Measurements from ENCODE around the gene GAP43. TPM values are rescaled to one million over a fixed set of nuclear protein-coding genes. Genes with fewer than 3 reads are reported as not detected.

Gene GAP43
- total RNA-seq, 4 donors from 2014 or later: 0.51 TPM; not detected in 3

DNA sequence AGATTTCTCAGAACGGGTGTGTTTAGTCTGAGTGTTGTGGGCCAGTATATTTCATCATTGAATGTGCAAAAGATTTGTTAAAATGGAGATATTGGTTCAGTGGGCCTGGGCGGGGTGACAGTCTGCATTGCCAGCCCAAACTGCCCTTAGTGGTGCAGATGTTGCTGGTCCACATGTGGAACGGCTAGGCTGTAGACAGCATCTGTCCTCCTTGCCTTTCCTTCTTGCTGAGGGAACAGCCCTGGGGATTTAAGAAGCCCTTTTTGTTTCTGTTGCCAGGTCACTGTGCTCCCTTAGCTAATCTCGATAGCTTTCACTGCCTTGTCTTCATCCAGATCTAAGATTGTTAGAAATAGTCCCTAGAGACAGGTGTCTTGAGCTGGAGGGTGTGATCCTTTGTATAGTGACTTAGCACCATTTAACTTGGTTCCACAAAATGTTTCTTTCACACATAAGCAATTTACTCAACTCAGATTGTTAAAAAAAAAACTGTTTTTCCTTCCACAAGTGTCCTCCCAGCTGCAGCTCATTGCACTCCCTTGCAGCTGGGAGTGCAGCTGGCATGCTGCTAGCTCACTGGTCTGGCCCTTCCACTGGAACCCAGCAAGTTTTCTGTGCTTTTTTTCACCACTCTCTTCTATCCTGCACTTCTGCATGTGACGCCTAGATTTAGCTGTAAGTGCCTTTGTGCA, 37.5 kb downstream of the GAP43 start:
- TF ChIP-seq, protein P1, sequence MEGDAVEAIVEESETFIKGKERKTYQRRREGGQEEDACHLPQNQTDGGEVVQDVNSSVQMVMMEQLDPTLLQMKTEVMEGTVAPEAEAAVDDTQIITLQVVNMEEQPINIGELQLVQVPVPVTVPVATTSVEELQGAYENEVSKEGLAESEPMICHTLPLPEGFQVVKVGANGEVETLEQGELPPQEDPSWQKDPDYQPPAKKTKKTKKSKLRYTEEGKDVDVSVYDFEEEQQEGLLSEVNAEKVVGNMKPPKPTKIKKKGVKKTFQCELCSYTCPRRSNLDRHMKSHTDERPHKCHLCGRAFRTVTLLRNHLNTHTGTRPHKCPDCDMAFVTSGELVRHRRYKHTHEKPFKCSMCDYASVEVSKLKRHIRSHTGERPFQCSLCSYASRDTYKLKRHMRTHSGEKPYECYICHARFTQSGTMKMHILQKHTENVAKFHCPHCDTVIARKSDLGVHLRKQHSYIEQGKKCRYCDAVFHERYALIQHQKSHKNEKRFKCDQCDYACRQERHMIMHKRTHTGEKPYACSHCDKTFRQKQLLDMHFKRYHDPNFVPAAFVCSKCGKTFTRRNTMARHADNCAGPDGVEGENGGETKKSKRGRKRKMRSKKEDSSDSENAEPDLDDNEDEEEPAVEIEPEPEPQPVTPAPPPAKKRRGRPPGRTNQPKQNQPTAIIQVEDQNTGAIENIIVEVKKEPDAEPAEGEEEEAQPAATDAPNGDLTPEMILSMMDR (IDR thresholded peaks at IDR 0.05; ENCODE audit: low read depth): no peak

DNA sequence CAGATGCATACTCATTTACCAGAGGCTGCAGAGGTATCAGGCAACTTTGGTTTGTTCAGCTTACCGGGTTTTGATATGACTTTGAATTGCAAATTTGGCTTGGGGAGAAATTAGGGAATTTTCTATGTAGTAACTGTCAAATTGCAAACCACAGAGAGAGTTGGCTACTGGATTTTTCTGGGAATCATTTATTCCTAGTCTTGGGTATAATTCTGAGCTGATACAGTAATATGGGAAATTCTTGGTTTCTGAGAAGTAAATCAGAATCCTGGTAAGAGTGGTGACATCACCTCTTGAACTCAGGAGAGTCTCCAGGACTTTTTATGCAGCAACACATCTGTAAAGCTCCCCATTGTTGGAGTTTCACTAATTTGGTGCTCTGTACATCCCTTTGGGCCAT, 39.0 kb downstream of the GAP43 start:
- TF ChIP-seq, protein P1 (IDR thresholded peaks at IDR 0.05; ENCODE audit: low read depth): no peak

DNA sequence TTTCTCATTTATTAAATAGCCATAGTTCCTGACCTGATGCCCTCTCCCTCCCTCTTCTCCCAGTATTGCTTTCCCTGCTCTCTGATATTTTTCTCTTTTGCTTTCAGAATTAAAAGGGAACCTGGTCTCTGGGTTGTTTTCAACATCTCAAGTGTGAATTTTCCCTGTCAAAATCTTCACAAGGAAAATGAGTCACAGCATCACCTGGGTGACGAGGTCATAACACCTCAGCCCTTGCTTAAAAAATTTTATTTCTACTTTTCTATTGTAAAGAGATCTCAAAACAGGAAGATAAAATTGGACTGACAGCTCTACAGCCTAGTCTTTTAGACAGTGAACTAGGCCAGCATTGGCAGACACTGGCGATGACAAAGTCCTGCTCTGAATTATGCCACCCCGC, 40.1 kb downstream of the GAP43 start:
- TF ChIP-seq, protein P1 (IDR thresholded peaks at IDR 0.05; ENCODE audit: low read depth): no peak

DNA sequence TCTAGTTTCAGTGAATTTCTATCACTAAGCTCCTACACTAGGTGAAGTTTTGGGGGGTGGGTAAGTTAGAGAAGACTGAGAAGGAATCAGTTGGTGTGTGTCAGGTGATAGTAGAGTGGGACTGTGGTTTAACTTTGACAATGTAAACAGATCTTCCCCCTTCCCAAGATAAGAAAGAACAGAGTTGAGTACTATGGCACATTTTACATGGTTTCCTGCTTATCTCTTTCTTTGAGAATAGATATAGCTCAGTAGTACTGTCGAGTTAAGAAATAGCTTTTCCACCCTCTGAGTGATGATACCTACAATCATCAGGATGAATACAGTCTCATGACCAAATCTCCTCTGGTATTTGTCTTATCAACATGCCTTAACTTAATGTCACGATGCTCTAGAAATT, 42.8 kb downstream of the GAP43 start:
- TF ChIP-seq, protein P1 (IDR thresholded peaks at IDR 0.05; ENCODE audit: low read depth): no peak

DNA sequence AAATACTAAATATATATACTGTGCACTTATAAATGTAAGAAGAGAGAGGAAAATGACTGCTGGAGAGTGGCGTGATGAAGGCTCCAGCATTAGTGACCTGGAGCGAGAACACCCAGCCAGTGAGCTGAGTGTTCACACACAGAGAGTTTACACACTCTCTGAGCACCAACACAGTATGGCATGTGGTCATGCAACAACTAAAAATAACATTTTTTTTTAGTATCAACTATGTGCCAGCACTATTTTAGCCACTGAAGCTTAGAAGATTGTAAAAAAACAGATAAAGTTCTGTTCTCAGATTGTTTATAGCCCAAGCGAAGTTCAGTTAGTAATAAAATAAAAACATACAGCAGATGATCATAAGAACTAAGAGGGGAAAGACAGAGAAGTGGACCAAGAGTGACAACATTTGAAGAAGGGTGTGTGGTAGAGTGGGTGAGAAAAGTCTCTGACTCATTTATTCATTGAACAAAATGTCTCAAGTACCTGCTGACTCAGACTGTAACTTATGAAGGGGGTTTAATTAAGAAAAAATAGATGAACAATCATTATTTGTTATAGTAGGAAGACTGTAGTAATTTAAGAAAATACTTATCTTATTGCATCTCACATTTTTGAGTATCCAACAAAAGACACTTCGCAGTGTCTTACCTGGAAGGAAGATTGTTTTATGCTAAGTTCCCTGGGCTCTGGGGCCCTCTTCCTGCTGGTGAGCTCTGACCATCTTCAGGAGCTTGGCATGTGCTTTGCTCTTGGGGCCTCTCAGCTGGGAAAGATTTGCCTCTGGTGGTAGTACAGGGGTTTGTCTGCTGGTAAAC, 43.8 kb downstream of the GAP43 start:
- TF ChIP-seq, protein P1 (IDR thresholded peaks at IDR 0.05; ENCODE audit: low read depth): no peak

DNA sequence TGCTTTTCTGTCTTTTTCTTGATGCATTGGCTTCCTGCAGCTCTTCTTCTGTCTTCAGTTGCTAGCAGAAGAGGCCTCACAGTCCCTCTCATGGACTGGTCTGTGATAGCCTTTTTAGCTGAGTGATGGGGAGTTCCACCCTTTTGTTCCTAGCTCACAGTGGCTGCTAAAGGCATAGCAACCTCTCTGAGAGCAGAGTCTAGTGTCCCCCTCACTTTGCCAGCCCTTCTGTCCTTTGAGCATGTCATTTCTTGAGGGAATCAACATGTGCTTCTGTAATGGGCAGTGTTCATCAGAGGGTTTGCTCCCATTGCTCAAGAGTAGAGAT, 44.4 kb downstream of the GAP43 start:
- TF ChIP-seq, protein P1 (IDR thresholded peaks at IDR 0.05; ENCODE audit: low read depth): no peak

DNA sequence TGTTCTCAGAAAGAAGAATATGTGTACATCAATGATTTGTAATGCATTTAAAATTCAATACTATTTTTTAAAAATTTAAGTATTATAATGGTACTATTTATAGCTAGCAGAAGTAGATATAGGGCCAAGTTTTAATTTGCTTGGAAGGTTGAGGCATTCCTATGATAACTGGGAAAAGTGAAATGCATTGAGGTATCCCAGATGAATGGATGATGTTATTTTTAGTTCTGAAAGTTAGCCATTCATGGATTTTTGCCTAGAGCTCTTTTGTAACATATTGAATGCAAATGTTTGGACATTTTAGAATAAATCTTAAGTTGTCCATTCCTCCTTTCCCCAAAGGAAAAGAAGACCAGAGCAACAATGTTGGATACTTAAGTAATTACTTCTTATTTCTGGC, 47.6 kb downstream of the GAP43 start:
- TF ChIP-seq, protein P1 (IDR thresholded peaks at IDR 0.05; ENCODE audit: low read depth): no peak

Data from subcutaneous adipose tissue (tissue), 4 donors.